B cell (primary cell): Measurements from ENCODE around the gene NPFFR1. TPM values are rescaled to one million over a fixed set of nuclear protein-coding genes. Genes with fewer than 3 reads are reported as not detected.

Experiments
- ATAC-seq: fragments of 200-7000 bp; cut with Tn5 transposase; one replicate; pipeline ENCODE4 v1.10.0; 2021; ENCODE audit warnings: low read depth, mild to moderate bottlenecking, moderate number of reproducible peaks, moderate library complexity
- CTCF ChIA-PET: fragments of 350-600 bp; sonication (Branson Sonifier 250); formaldehyde crosslinking; loops from one replicate; lab custom pipeline; 2021; ENCODE audit warnings: antibody characterized with exemption, inconsistent platforms; lab: Charles Lee
- POLR2A ChIA-PET: fragments of 350-600 bp; sonication (Branson Sonifier 250); formaldehyde crosslinking; loops from one replicate; lab custom pipeline; 2021; ENCODE audit warnings: antibody characterized with exemption; lab: Charles Lee
- DNase-seq: peaks from one replicate; pipeline ENCODE4 v3.0.0; 2013
- H2AFZ ChIP-seq: 2 replicates; pipeline ENCODE4 v1.6.1; 2012; ENCODE audit warnings: mild to moderate bottlenecking, low read depth, low read length; ENCODE audit not compliant: insufficient read depth, poor library complexity, severe bottlenecking
- H3K27ac ChIP-seq, 2 donors: 1 replicate in 1 of 2; 2 replicates in 1 of 2; pipeline ENCODE4 v1.5.1; 2012 to 2013; ENCODE audit warnings: low read length in 2 of 2, mild to moderate bottlenecking in 2 of 2, moderate library complexity in 1 of 2
- H3K27me3 ChIP-seq, 4 experiments: fragments of 200-600 bp in 1 of 4; sonication (generic) in 1 of 4; replicated peaks in 1 of 4; 1 replicate in 2 of 4; 2 replicates in 2 of 4; pipeline versions ENCODE4 v1.6.1 to v1.7.0; 2013 to 2016; ENCODE audit warnings: low read length in 3 of 4, mild to moderate bottlenecking in 2 of 4, mixed read lengths in 1 of 4, moderate library complexity in 1 of 4; ENCODE audit not compliant: insufficient read depth in 4 of 4, control insufficient read depth in 3 of 4; ENCODE audit errors: control extremely low read depth in 1 of 4
- H3K36me3 ChIP-seq, 2 experiments: replicated peaks in 1 of 2; 1 replicate in 1 of 2; 2 replicates in 1 of 2; pipeline versions ENCODE4 v1.6.1 to v1.7.1; 2013; ENCODE audit warnings: low read length in 1 of 2; ENCODE audit not compliant: insufficient read depth in 2 of 2, control insufficient read depth in 1 of 2; ENCODE audit errors: control extremely low read depth in 1 of 2, extremely low read depth in 1 of 2
- H3K4me1 ChIP-seq, 2 donors: fragments of 200-600 bp in 1 of 2; sonication (generic) in 1 of 2; 1 replicate in 1 of 2; 2 replicates in 1 of 2; pipeline versions ENCODE4 v1.5.1 to v1.6.1; 2013 to 2017; ENCODE audit warnings: low read length in 2 of 2; ENCODE audit not compliant: control insufficient read depth in 2 of 2, insufficient read depth in 2 of 2
- H3K4me2 ChIP-seq: replicated peaks from 2 replicates; pipeline ENCODE3; 2012; ENCODE audit warnings: mild to moderate bottlenecking, low read depth, low read length; ENCODE audit not compliant: poor library complexity, severe bottlenecking
- H3K4me3 ChIP-seq, 5 experiments: fragments of 200-600 bp in 1 of 5; sonication (generic) in 1 of 5; 1 replicate in 3 of 5; 2 replicates in 2 of 5; pipeline versions ENCODE4 v1.5.1 to v1.7.0; 2011 to 2016; ENCODE audit warnings: low read length in 4 of 5, mild to moderate bottlenecking in 4 of 5, low read depth in 2 of 5, control low read depth in 1 of 5, moderate library complexity in 1 of 5; ENCODE audit not compliant: insufficient read depth in 1 of 5; ENCODE audit errors: control extremely low read depth in 1 of 5, extremely low read depth in 1 of 5
- H3K79me2 ChIP-seq: fragments of 200-600 bp; sonication (generic); one replicate; pipeline ENCODE4 v1.6.0; 2016; ENCODE audit warnings: low read length; ENCODE audit not compliant: control insufficient read depth, insufficient read depth
- H3K9ac ChIP-seq: fragments of 200-600 bp; sonication (generic); 2 replicates; pipeline ENCODE4 v1.6.1; 2017; ENCODE audit warnings: mild to moderate bottlenecking, low read length, moderate library complexity
- H3K9me3 ChIP-seq, 3 donors: one replicate each; pipeline versions ENCODE4 v1.6.1 to v1.7.1; 2013; ENCODE audit warnings: low read length in 2 of 3; ENCODE audit not compliant: control insufficient read depth in 2 of 3, insufficient read depth in 1 of 3; ENCODE audit errors: control extremely low read depth in 1 of 3
- H4K20me1 ChIP-seq: 2 replicates; pipeline ENCODE4 v1.6.0; 2012; ENCODE audit warnings: mild to moderate bottlenecking, low read length; ENCODE audit not compliant: insufficient read depth, control insufficient read depth, poor library complexity, severe bottlenecking
- H3K27ac Mint-ChIP-seq: one replicate; pipeline ENCODE4 v1.8.0; 2021; ENCODE audit warnings: mixed read lengths
- H3K27me3 Mint-ChIP-seq: one replicate; pipeline ENCODE4 v1.8.0; 2021; ENCODE audit warnings: mixed read lengths
- H3K4me1 Mint-ChIP-seq: one replicate; pipeline ENCODE4 v1.8.0; 2021; ENCODE audit warnings: mixed read lengths
- H3K4me3 Mint-ChIP-seq: one replicate; pipeline ENCODE4 v1.8.0; 2021; ENCODE audit warnings: mixed read lengths
- H3K9me3 Mint-ChIP-seq: one replicate; pipeline ENCODE4 v1.8.0; 2022; ENCODE audit warnings: mixed read lengths; ENCODE audit not compliant: insufficient read depth
- CTCF ChIP-seq: fragments of 200-600 bp; IDR thresholded peaks from one replicate; pipeline ENCODE4 v1.8.0; 2022; ENCODE audit warnings: antibody characterized with exemption, mild to moderate bottlenecking
- EZH2 ChIP-seq: IDR thresholded peaks from 2 replicates; pipeline ENCODE4 v1.6.1; 2012; ENCODE audit warnings: borderline replicate concordance, low read depth, mild to moderate bottlenecking, moderate library complexity, low read length; ENCODE audit not compliant: insufficient read depth, poor library complexity, severe bottlenecking
- WGBS: methylation state at CpG from one replicate; pipeline ENCODE4 v1.1.5; 2013; ENCODE audit warnings: missing lambda C conversion rate; ENCODE audit not compliant: insufficient coverage; 5-methylcytosine and 5-hydroxymethylcytosine counted together
- intact Hi-C: fragments of 100-400 bp; cut with micrococcal nuclease; formaldehyde crosslinking; loops from one replicate; pipeline ENCODE4 v1.10.0; 2022
- polyA plus RNA-seq: library from polyadenylated mRNA; depleted of rRNA; stranded (reverse); fragments of >200 nt; gene quantifications from 2 replicates; pipeline ENCODE4 v1.2.3, GENCODE V29; 2012
- total RNA-seq, 2 donors: library from RNA; stranded (reverse); fragments of 120-200 nt in 1 of 2; gene quantifications; 1 replicate in 1 of 2; 2 replicates in 1 of 2; pipeline versions ENCODE4 v1.2.3 to v1.2.4, GENCODE V29; 2013 to 2022

NPFFR1 gene
- total and polyA plus RNA-seq, 2 donors (not counting 1 experiment from before 2014, with no cell fraction given), result not detected

- Mint-ChIP-seq H3K27ac (no peak overlapping the region), H3K4me1 (peaks cover 46% of the 10 kb centered on the region), H3K9me3 (no peaks in the 10 kb centered on the region), H3K4me3 (no peak overlapping the region), H3K27me3 (peaks cover 3% of the 10 kb centered on the region)
- ChIA-PET CTCF (no interaction called here), POLR2A (no interaction called here)
- TF ChIP-seq EZH2 (no peak), CTCF (no peak)
- H3K9ac ChIP-seq, result no peak overlapping the region
- ATAC-seq (no peak), DNase-seq (no peak)
- no peak overlapping the region for H2AFZ ChIP-seq
- no peaks in the 10 kb centered on the region for H3K79me2 ChIP-seq
- no peak overlapping the region for H3K27ac ChIP-seq
- H3K4me1 ChIP-seq, result peaks cover 33 to 40% of the 10 kb centered on the region in 2 donors
- no peaks in the 10 kb centered on the region for H3K9me3 ChIP-seq
- H3K27me3 ChIP-seq, result peaks cover 0 to 3% (median 0%) of the 10 kb centered on the region in 4 experiments
- H3K4me2 ChIP-seq, result peak overlapping the region; percentile 32
- WGBS, result 96% methylated on average over 16 of the region's 19 CpGs
- no peaks in the 10 kb centered on the region for H3K36me3 ChIP-seq
- intact Hi-C loops, result no loop called here
- no peak overlapping the region for H3K4me3 ChIP-seq
- H4K20me1 ChIP-seq, result no peaks in the 10 kb centered on the region
Observed at GRCh38 chr10:70321897-70322890, 38.4 kb upstream of the NPFFR1 start.

GRCh38 chr10:70321233-70321632 is 37.4 kb upstream of the NPFFR1 start:
- 64% methylated on average over 3 of the region's 5 CpGs for WGBS
- intact Hi-C loops, result no loop called here

More at GRCh38 chr10:70321233-70321632, 37.4 kb upstream of the NPFFR1 start:
- Histone ChIP-seq H3K79me2 (no peaks in the 10 kb centered on the region), H3K4me2 (no peak overlapping the region), H3K9me3 (no peaks in the 10 kb centered on the region), H3K36me3 (no peaks in the 10 kb centered on the region), H3K27ac (no peak overlapping the region), H3K27me3 (no peaks in the 10 kb centered on the region), H3K4me3 (no peak overlapping the region), H2AFZ (no peak overlapping the region), H3K9ac (no peak overlapping the region), H3K4me1 (peaks cover 33 to 48% of the 10 kb centered on the region in 2 donors), H4K20me1 (no peaks in the 10 kb centered on the region)
- H3K4me1 Mint-ChIP-seq, result peaks cover 50% of the 10 kb centered on the region
- CTCF ChIA-PET, result no interaction called here
- ATAC-seq, result no peak
- no peak for TF ChIP-seq CTCF
- no peak for TF ChIP-seq EZH2
- DNase-seq, result no peak
- no peak overlapping the region for H3K4me3 Mint-ChIP-seq
- POLR2A ChIA-PET, result no interaction called here
- H3K9me3 Mint-ChIP-seq, result no peaks in the 10 kb centered on the region
- no peak overlapping the region for H3K27ac Mint-ChIP-seq
- H3K27me3 Mint-ChIP-seq, result peaks cover under 1% of the 10 kb centered on the region
